HCT116 (cell line): Measurements from ENCODE around the gene COL1A1. TPM values are rescaled to one million over a fixed set of nuclear protein-coding genes. Genes with fewer than 3 reads are reported as not detected.

Experiments used
- ATAC-seq: fragments of 200-7000 bp; cut with Tn5 transposase; 2 replicates; pipeline ENCODE4 v1.9.1; 2020; ENCODE audit warnings: mild to moderate bottlenecking, moderate library complexity
- BruUV-seq: library from RNA; stranded (reverse); fragments of 400-500 nt; replicated peaks from 2 replicates; lab custom pipeline; 2021; lab: Mats Ljungman, UMichigan
- CTCF ChIA-PET: fragments of 300-600 bp; sonication (Branson Sonifier 250); formaldehyde crosslinking; loops from one replicate; lab custom pipeline; 2021; ENCODE audit warnings: antibody characterized with exemption; lab: Charles Lee
- POLR2A ChIA-PET: fragments of 300-600, 350-600 bp; sonication (Branson Sonifier 250); formaldehyde crosslinking; loops from one replicate; lab custom pipeline; 2021; ENCODE audit warnings: antibody characterized with exemption; lab: Charles Lee
- RAD21 ChIA-PET, 2 experiments: fragments of 300-600 bp; sonication (Branson Sonifier 250); formaldehyde crosslinking; loops; one replicate each; lab custom pipeline; 2023; ENCODE audit warnings: low total read pairs in 2 of 2; ENCODE audit not compliant: uncharacterized antibody in 2 of 2, unreplicated experiment in 2 of 2, low non-redundant PET in 1 of 2; lab: Charles Lee
- DNase-seq: peaks from one replicate; pipeline ENCODE4 v3.0.0-alpha.2; 2010; ENCODE audit warnings: low read depth, low spot score
- H2AFZ ChIP-seq: fragments of 200-600 bp; shearing (Covaris generic), sonication (generic); 2 replicates; pipeline ENCODE4 v1.6.1; 2017; ENCODE audit warnings: low read depth, mixed run types, mixed read lengths, antibody characterized with exemption, low read length; ENCODE audit not compliant: poor library complexity, severe bottlenecking
- H3K27ac ChIP-seq: 2 replicates; pipeline ENCODE4 v1.5.1; 2012; ENCODE audit warnings: low read depth, low read length
- H3K27me3 ChIP-seq: fragments of 200-600 bp; sonication (generic); 2 replicates; pipeline ENCODE4 v1.6.1; 2016; ENCODE audit warnings: mixed run types, low read length, mixed read lengths; ENCODE audit not compliant: insufficient read depth
- H3K36me3 ChIP-seq, 2 experiments: fragments of 200-500 bp in 1 of 2; fragments of 200-600 bp in 1 of 2; sonication (Bioruptor generic) in 1 of 2; sonication (generic) in 1 of 2; 2 replicates each; pipeline versions ENCODE4 v1.5.1 to v1.6.1; 2014 to 2016; ENCODE audit warnings: low read length in 2 of 2, inconsistent platforms in 1 of 2, mixed read lengths in 1 of 2, mixed run types in 1 of 2; ENCODE audit not compliant: insufficient read depth in 2 of 2, control insufficient read depth in 1 of 2
- H3K4me1 ChIP-seq, 2 experiments: fragments of 200-600 bp in 1 of 2; sonication (generic) in 1 of 2; 2 replicates each; pipeline versions ENCODE4 v1.5.1 to v1.6.1; 2012 to 2017; ENCODE audit warnings: low read length in 2 of 2, inconsistent platforms in 1 of 2, mild to moderate bottlenecking in 1 of 2, mixed read lengths in 1 of 2, mixed run types in 1 of 2, moderate library complexity in 1 of 2; ENCODE audit not compliant: insufficient read depth in 2 of 2, control insufficient read depth in 1 of 2
- H3K4me2 ChIP-seq: fragments of 200-600 bp; sonication (generic); 2 replicates; pipeline ENCODE4 v1.6.1; 2017; ENCODE audit warnings: mixed run types, low read length, mixed read lengths
- H3K4me3 ChIP-seq, 2 experiments: fragments of 200-600 bp in 1 of 2; sonication (generic) in 1 of 2; replicated peaks in 1 of 2; 2 replicates each; pipeline ENCODE4 v1.5.1; 2011 to 2016; ENCODE audit warnings: low read length in 2 of 2, control low read depth in 1 of 2, low read depth in 1 of 2, mild to moderate bottlenecking in 1 of 2, mixed read lengths in 1 of 2, mixed run types in 1 of 2
- H3K79me2 ChIP-seq: fragments of 200-600 bp; sonication (generic); 2 replicates; pipeline ENCODE4 v1.6.1; 2017; ENCODE audit warnings: mild to moderate bottlenecking, mixed run types, low read length, moderate library complexity, mixed read lengths; ENCODE audit not compliant: insufficient read depth
- H3K9ac ChIP-seq: fragments of 200-600 bp; sonication (generic); 2 replicates; pipeline ENCODE4 v1.6.1; 2016; ENCODE audit warnings: low read length, mixed read lengths
- H3K9me2 ChIP-seq: fragments of 200-600 bp; sonication (generic), shearing (Covaris generic); 2 replicates; pipeline ENCODE4 v1.6.1; 2017; ENCODE audit warnings: mixed run types, mild to moderate bottlenecking, moderate library complexity; ENCODE audit not compliant: insufficient read depth
- H3K9me3 ChIP-seq, 2 experiments: fragments of 200-500 bp in 1 of 2; fragments of 200-600 bp in 1 of 2; sonication (Bioruptor generic) in 1 of 2; sonication (generic) in 1 of 2; 2 replicates each; pipeline ENCODE4 v1.6.1; 2014 to 2017; ENCODE audit warnings: low read length in 2 of 2, mixed read lengths in 2 of 2, inconsistent platforms in 1 of 2, low read depth in 1 of 2, mild to moderate bottlenecking in 1 of 2, mixed run types in 1 of 2, moderate library complexity in 1 of 2; ENCODE audit not compliant: control insufficient read depth in 1 of 2, insufficient read depth in 1 of 2
- H4K20me1 ChIP-seq: fragments of 200-600 bp; sonication (generic), shearing (Covaris generic); 2 replicates; pipeline ENCODE4 v1.6.1; 2017; ENCODE audit warnings: mixed run types, mild to moderate bottlenecking, moderate library complexity; ENCODE audit not compliant: insufficient read depth
- CBX3 ChIP-seq: IDR thresholded peaks from 2 replicates; pipeline ENCODE4 v1.6.1; 2012; ENCODE audit warnings: low read depth
- CEBPB ChIP-seq: IDR thresholded peaks from 2 replicates; pipeline ENCODE4 v1.6.1; 2012; ENCODE audit warnings: low read depth
- EGR1 ChIP-seq: IDR thresholded peaks from 2 replicates; pipeline ENCODE4 v1.6.1; 2012; ENCODE audit warnings: low read depth
- ELF1 ChIP-seq: IDR thresholded peaks from 2 replicates; pipeline ENCODE4 v1.6.1; 2012; ENCODE audit warnings: low read depth, borderline replicate concordance
- EZH2 ChIP-seq: fragments of 200-600 bp; sonication (generic); IDR thresholded peaks from 2 replicates; pipeline ENCODE4 v1.6.1; 2017; ENCODE audit warnings: antibody characterized with exemption, mixed run types
- EZH2phosphoT487 ChIP-seq: fragments of 200-600 bp; IDR thresholded peaks from 2 replicates; pipeline ENCODE4 v1.6.1; 2018; ENCODE audit warnings: antibody characterized with exemption, borderline replicate concordance
- FOSL1 ChIP-seq: IDR thresholded peaks from 2 replicates; pipeline ENCODE4 v1.6.1; 2012; ENCODE audit warnings: low read depth
- JUND ChIP-seq: IDR thresholded peaks from 2 replicates; pipeline ENCODE4 v1.6.1; 2012
- POLR2A ChIP-seq: IDR thresholded peaks from 2 replicates; pipeline ENCODE4 v1.7.0; 2011; ENCODE audit warnings: borderline replicate concordance; ENCODE audit not compliant: insufficient read depth, insufficient read length; ENCODE audit errors: extremely low read depth
- POLR2AphosphoS5 ChIP-seq: IDR thresholded peaks from 2 replicates; pipeline ENCODE4 v1.6.1; 2011; ENCODE audit warnings: mild to moderate bottlenecking, low read depth, low read length, moderate library complexity
- RAD21 ChIP-seq: IDR thresholded peaks from 2 replicates; pipeline ENCODE4 v1.6.1; 2012; ENCODE audit warnings: low read depth, mild to moderate bottlenecking
- SIN3A ChIP-seq: IDR thresholded peaks from 2 replicates; pipeline ENCODE4 v1.6.1; 2012; ENCODE audit warnings: low read depth
- SP1 ChIP-seq: IDR thresholded peaks from 2 replicates; pipeline ENCODE4 v1.6.1; 2012; ENCODE audit warnings: low read depth
- SRF ChIP-seq: IDR thresholded peaks from 2 replicates; pipeline ENCODE4 v1.6.1; 2012; ENCODE audit warnings: low read depth
- YY1 ChIP-seq: IDR thresholded peaks from 2 replicates; pipeline ENCODE4 v1.6.1; 2011; ENCODE audit warnings: low read length, low read depth, moderate library complexity, mild to moderate bottlenecking; ENCODE audit not compliant: insufficient replicate concordance; ENCODE audit errors: extremely low read depth
- ZNF274 ChIP-seq: fragments of 200-500 bp; sonication (Bioruptor generic); IDR thresholded peaks from 2 replicates; pipeline ENCODE4 v1.6.1; 2014; ENCODE audit warnings: mild to moderate bottlenecking, low read depth, low read length, inconsistent platforms
- intact Hi-C: fragments of 100-400 bp; cut with micrococcal nuclease; formaldehyde crosslinking; loops from 2 replicates; pipeline ENCODE4 v1.10.0; 2022
- total RNA-seq: library from RNA; stranded (reverse); gene quantifications from one replicate; pipeline ENCODE4 v1.2.1, GENCODE V29; 2021; ENCODE audit not compliant: unreplicated experiment
- TF ChIP-seq, protein P1 (sequence below): IDR thresholded peaks from 2 replicates; pipeline ENCODE4 v1.6.1; 2012
- TF ChIP-seq, protein P2 (sequence below), 3 experiments: fragments of 200-600 bp in 1 of 3; sonication (generic) in 1 of 3; IDR thresholded peaks in 2 of 3; conservative IDR thresholded peaks in 1 of 3; 2 replicates each; pipeline ENCODE4 v1.5.1; 2012 to 2017; ENCODE audit warnings: low read depth in 2 of 3, low read length in 2 of 3, antibody characterized with exemption in 1 of 3, borderline replicate concordance in 1 of 3, control low read depth in 1 of 3, mild to moderate bottlenecking in 1 of 3, mixed read lengths in 1 of 3, mixed run types in 1 of 3, moderate library complexity in 1 of 3; ENCODE audit not compliant: insufficient read depth in 1 of 3
- TF ChIP-seq, protein P3 (sequence below): IDR thresholded peaks from 2 replicates; pipeline ENCODE4 v1.6.1; 2012; ENCODE audit warnings: low read depth
- TF ChIP-seq, protein P4 (sequence below): IDR thresholded peaks from 2 replicates; pipeline ENCODE4 v1.6.1; 2012

The COL1A1 gene
- total RNA-seq, 1 experiment from 2014 or later = 33.6 TPM

DNA sequence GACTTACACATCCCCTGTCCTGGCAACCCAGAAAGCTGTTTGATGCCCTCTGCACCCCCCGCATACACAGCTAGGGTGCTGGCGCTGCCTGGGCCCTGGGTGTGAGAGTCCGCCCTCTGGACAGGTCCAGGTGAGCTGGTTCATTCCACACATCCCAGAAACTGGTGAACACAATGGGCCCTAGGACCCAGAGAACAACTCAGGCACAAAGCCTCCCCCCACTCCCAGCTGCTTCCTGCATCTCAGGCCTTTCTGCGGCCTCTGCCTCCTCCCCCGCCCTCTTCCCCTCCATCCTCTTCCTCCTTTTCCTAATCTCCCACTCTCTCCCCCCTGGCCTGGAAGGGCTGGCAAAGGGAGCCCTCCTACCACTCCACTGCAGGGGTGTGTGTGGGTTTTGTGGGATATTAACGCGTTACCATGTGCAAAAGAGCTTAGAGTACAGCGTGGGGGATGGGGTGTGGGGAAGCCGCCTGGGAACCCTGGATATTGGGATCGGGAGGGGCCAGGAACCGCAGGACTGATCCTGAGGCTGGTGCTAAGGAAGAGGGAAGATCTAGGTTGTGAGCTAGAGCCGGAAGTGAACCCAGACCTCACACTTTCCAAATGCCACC is 49.4 kb downstream of the COL1A1 start:
- Histone ChIP-seq H3K79me2 (peaks cover 37% of the 10 kb centered on the region), H3K9me2 (no peaks in the 10 kb centered on the region), H3K9ac (peak overlapping the region; percentile 74), H2AFZ (no peak overlapping the region), H3K4me3 (peak overlapping the region; percentile 76 to 97), H3K9me3 (no peaks in the 10 kb centered on the region), H3K36me3 (peaks cover 2 to 9% of the 10 kb centered on the region in 2 experiments; a peak in 2 of 4 replicates), H4K20me1 (no peaks in the 10 kb centered on the region), H3K4me1 (peaks cover 43 to 65% of the 10 kb centered on the region in 2 experiments), H3K27me3 (no peaks in the 10 kb centered on the region), H3K27ac (peak overlapping the region; percentile 89), H3K4me2 (peak overlapping the region; percentile 92)
- CTCF ChIA-PET = interaction anchor here (0.7 to 2.6 kb wide), 24 partner anchors 9 to 251 kb away, joined by 3 to 31 read pairs (median 4); partner anchors contain the start of genes LRRC59, SGCA and TMEM92
- POLR2A ChIA-PET = interaction anchor here (0.6 to 2.5 kb wide), 18 partner anchors 9 to 152 kb away, joined by 3 to 22 read pairs (median 4); partner anchors contain the start of gene SGCA
- intact Hi-C loops = no loop called here
- DNase-seq (peak; percentile 95), ATAC-seq (peak; percentile 77)
- RAD21 ChIA-PET = interaction anchor here (0.7 to 1.7 kb wide), 6 partner anchors 9 to 48 kb away, joined by 3 to 6 read pairs (median 4); no protein-coding TSS in a partner anchor
- no TSS peak for BruUV-seq
- TF ChIP-seq, protein P1, sequence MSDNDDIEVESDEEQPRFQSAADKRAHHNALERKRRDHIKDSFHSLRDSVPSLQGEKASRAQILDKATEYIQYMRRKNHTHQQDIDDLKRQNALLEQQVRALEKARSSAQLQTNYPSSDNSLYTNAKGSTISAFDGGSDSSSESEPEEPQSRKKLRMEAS = peak; percentile 88; the same call in 1 of the 2 replicates
- peak; percentile 92 for TF ChIP-seq EGR1
- TF ChIP-seq EZH2 = no peak
- peak; percentile 95 for TF ChIP-seq CBX3
- peak; percentile 99 for TF ChIP-seq SP1
- peak; percentile 40 for TF ChIP-seq POLR2A
- peak; percentile 68 for TF ChIP-seq YY1
- peak; percentile 80 for TF ChIP-seq POLR2AphosphoS5
- no peak for TF ChIP-seq RAD21
- TF ChIP-seq, protein P2, sequence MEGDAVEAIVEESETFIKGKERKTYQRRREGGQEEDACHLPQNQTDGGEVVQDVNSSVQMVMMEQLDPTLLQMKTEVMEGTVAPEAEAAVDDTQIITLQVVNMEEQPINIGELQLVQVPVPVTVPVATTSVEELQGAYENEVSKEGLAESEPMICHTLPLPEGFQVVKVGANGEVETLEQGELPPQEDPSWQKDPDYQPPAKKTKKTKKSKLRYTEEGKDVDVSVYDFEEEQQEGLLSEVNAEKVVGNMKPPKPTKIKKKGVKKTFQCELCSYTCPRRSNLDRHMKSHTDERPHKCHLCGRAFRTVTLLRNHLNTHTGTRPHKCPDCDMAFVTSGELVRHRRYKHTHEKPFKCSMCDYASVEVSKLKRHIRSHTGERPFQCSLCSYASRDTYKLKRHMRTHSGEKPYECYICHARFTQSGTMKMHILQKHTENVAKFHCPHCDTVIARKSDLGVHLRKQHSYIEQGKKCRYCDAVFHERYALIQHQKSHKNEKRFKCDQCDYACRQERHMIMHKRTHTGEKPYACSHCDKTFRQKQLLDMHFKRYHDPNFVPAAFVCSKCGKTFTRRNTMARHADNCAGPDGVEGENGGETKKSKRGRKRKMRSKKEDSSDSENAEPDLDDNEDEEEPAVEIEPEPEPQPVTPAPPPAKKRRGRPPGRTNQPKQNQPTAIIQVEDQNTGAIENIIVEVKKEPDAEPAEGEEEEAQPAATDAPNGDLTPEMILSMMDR (IDR thresholded peaks at IDR 0.05 in 2 of 3, conservative IDR thresholded peaks at IDR 0.05 in 1 of 3; ENCODE audit: borderline replicate concordance in 1 of 3, insufficient read depth in 1 of 3, low read depth in 2 of 3, low read length in 2 of 3) = no peak
- TF ChIP-seq SIN3A = peak; percentile 71
- no peak for TF ChIP-seq JUND
- TF ChIP-seq, protein P3, sequence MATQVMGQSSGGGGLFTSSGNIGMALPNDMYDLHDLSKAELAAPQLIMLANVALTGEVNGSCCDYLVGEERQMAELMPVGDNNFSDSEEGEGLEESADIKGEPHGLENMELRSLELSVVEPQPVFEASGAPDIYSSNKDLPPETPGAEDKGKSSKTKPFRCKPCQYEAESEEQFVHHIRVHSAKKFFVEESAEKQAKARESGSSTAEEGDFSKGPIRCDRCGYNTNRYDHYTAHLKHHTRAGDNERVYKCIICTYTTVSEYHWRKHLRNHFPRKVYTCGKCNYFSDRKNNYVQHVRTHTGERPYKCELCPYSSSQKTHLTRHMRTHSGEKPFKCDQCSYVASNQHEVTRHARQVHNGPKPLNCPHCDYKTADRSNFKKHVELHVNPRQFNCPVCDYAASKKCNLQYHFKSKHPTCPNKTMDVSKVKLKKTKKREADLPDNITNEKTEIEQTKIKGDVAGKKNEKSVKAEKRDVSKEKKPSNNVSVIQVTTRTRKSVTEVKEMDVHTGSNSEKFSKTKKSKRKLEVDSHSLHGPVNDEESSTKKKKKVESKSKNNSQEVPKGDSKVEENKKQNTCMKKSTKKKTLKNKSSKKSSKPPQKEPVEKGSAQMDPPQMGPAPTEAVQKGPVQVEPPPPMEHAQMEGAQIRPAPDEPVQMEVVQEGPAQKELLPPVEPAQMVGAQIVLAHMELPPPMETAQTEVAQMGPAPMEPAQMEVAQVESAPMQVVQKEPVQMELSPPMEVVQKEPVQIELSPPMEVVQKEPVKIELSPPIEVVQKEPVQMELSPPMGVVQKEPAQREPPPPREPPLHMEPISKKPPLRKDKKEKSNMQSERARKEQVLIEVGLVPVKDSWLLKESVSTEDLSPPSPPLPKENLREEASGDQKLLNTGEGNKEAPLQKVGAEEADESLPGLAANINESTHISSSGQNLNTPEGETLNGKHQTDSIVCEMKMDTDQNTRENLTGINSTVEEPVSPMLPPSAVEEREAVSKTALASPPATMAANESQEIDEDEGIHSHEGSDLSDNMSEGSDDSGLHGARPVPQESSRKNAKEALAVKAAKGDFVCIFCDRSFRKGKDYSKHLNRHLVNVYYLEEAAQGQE = no peak
- TF ChIP-seq, protein P4, sequence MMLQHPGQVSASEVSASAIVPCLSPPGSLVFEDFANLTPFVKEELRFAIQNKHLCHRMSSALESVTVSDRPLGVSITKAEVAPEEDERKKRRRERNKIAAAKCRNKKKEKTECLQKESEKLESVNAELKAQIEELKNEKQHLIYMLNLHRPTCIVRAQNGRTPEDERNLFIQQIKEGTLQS = no peak
- TF ChIP-seq ZNF274 = no peak
- TF ChIP-seq SRF = no peak
- TF ChIP-seq CEBPB = no peak
- TF ChIP-seq EZH2phosphoT487 = no peak
- no peak; the same call in 1 of the 2 replicates for TF ChIP-seq ELF1
- TF ChIP-seq FOSL1 = peak; percentile 91
